HK-2 (cell line): ENCODE results near the gene MADD.
A peak's percentile ranks its signal among the peaks of the same experiment; 100 is the strongest.

ENCODE experiments used
- DNase-seq: peaks from one replicate; pipeline ENCODE4 v3.0.0-alpha.2; 2018; ENCODE audit not compliant: unreplicated experiment

Gene MADD

GRCh38 chr11:47338396-47339241 is 68.7 kb downstream of the MADD start:
- no peak for DNase-seq

- no peak for DNase-seq
Observed at GRCh38 chr11:47340010-47340409, 70.1 kb downstream of the MADD start.

GRCh38 chr11:47340980-47341775 is 71.2 kb downstream of the MADD start:
- no peak for DNase-seq

GRCh38 chr11:47342036-47342803 is 72.3 kb downstream of the MADD start:
- no peak for DNase-seq

GRCh38 chr11:47342854-47343253 is 72.9 kb downstream of the MADD start:
- DNase-seq = no peak

GRCh38 chr11:47345890-47346563 is 76.1 kb downstream of the MADD start:
- no peak for DNase-seq

- DNase-seq = no peak
Observed at GRCh38 chr11:47347137-47347536, 77.2 kb downstream of the MADD start.

- DNase-seq = no peak
Observed at GRCh38 chr11:47348131-47348802, 78.3 kb downstream of the MADD start.

- peak; percentile 14 for DNase-seq
Observed at GRCh38 chr11:47348859-47349258, 78.9 kb downstream of the MADD start.

GRCh38 chr11:47349521-47350095 is 79.7 kb downstream of the MADD start:
- no peak for DNase-seq

- no peak for DNase-seq
Observed at GRCh38 chr11:47350315-47350714, 80.4 kb downstream of the MADD start.

GRCh38 chr11:47351156-47352126 is 81.5 kb downstream of the MADD start:
- no peak for DNase-seq

- no peak for DNase-seq
Observed at GRCh38 chr11:47352556-47352955, 82.6 kb downstream of the MADD start, which contains the start of gene MYBPC3. Gene MYBPC3 (minus strand): TSS chr11:47352702. CDS start chr11:47352647, 55 bp downstream.

GRCh38 chr11:47353978-47354774 is 84.2 kb downstream of the MADD start:
- DNase-seq = no peak

GRCh38 chr11:47354913-47355282 is 85.0 kb downstream of the MADD start:
- DNase-seq = no peak

- peak; percentile 92 for DNase-seq
Observed at GRCh38 chr11:47355283-47356128, 85.6 kb downstream of the MADD start.

GRCh38 chr11:47356129-47356997 is 86.4 kb downstream of the MADD start:
- DNase-seq = no peak
